PC-3 (cell line): ENCODE measurements around the gene SLCO1A2.

Source experiments
- CTCF ChIP-seq: fragments of 300-600 bp; sonication (generic); conservative IDR thresholded peaks from 2 replicates; pipeline ENCODE4 v1.5.1; 2017; ENCODE audit warnings: antibody characterized with exemption, low read depth, mild to moderate bottlenecking, low read length
- EZH2phosphoT487 ChIP-seq: fragments of 300-600 bp; sonication (generic); IDR thresholded peaks from 2 replicates; pipeline ENCODE4 v1.6.1; 2018; ENCODE audit warnings: mild to moderate bottlenecking, antibody characterized with exemption, low read length, borderline replicate concordance

GRCh38 chr12:21370845-21371449 lies 36.2 kb upstream of the SLCO1A2 start:
- TF ChIP-seq CTCF (no peak), EZH2phosphoT487 (no peak)
